ENCODE measurements around the gene CFAP90. TPM values are rescaled to one million over a fixed set of nuclear protein-coding genes. Genes with fewer than 3 reads are reported as not detected.

The CFAP90 gene
- total RNA-seq (2014; rRNA removed; shearing (Covaris generic)) = 0.18 TPM in 1 of 2 replicates, not detected in the other

GRCh38 chr5:7850395-7851239, at the start of gene CFAP90:
Gene CFAP90, minus strand, starts transcription at chr5:7851133. Its CDS starts 112 bp downstream, at chr5:7851021.
- peak; percentile 50 for DNase-seq (ENCODE audit: low read depth)

- peak; percentile 60 for DNase-seq (ENCODE audit: low read depth)
Measured at GRCh38 chr5:7897014-7897600, 46.2 kb upstream of the CFAP90 start.

GRCh38 chr5:7894860-7895259, 43.9 kb upstream of the CFAP90 start:
- no peak for DNase-seq (ENCODE audit: low read depth)

- no peak for DNase-seq (ENCODE audit: low read depth)
Measured at GRCh38 chr5:7894439-7894838, 43.5 kb upstream of the CFAP90 start.

GRCh38 chr5:7888901-7889300, 38.0 kb upstream of the CFAP90 start:
- no peak for DNase-seq (ENCODE audit: low read depth)

- DNase-seq (ENCODE audit: low read depth) = no peak
Measured at GRCh38 chr5:7886849-7887475, 36.0 kb upstream of the CFAP90 start.

- no peak for DNase-seq (ENCODE audit: low read depth)
Measured at GRCh38 chr5:7884491-7885267, 33.7 kb upstream of the CFAP90 start.

- no peak for DNase-seq (ENCODE audit: low read depth)
Measured at GRCh38 chr5:7882926-7883325, 32.0 kb upstream of the CFAP90 start.

GRCh38 chr5:7881816-7882215, 30.9 kb upstream of the CFAP90 start:
- DNase-seq (ENCODE audit: low read depth) = no peak

- no peak for DNase-seq (ENCODE audit: low read depth)
Measured at GRCh38 chr5:7881091-7881490, 30.2 kb upstream of the CFAP90 start.

GRCh38 chr5:7878381-7878873, 27.5 kb upstream of the CFAP90 start:
- no peak for DNase-seq (ENCODE audit: low read depth)

- no peak for DNase-seq (ENCODE audit: low read depth)
Measured at GRCh38 chr5:7877851-7878250, 26.9 kb upstream of the CFAP90 start.

GRCh38 chr5:7876867-7877266, 25.9 kb upstream of the CFAP90 start:
- DNase-seq (ENCODE audit: low read depth) = peak; percentile 65

GRCh38 chr5:7875151-7875550, 24.2 kb upstream of the CFAP90 start:
- DNase-seq (ENCODE audit: low read depth) = no peak

GRCh38 chr5:7874639-7875038, 23.7 kb upstream of the CFAP90 start:
- no peak for DNase-seq (ENCODE audit: low read depth)

GRCh38 chr5:7873216-7873615, 22.3 kb upstream of the CFAP90 start:
- no peak for DNase-seq (ENCODE audit: low read depth)

GRCh38 chr5:7872517-7873130, 21.7 kb upstream of the CFAP90 start:
- no peak for DNase-seq (ENCODE audit: low read depth)

- no peak for DNase-seq (ENCODE audit: low read depth)
Measured at GRCh38 chr5:7871653-7872052, 20.7 kb upstream of the CFAP90 start.

GRCh38 chr5:7869474-7870136, 18.7 kb upstream of the CFAP90 start:
- DNase-seq (ENCODE audit: low read depth) = peak; percentile 29

GRCh38 chr5:7868773-7869473, 18.0 kb upstream of the CFAP90 start, which contains the start of the genes FASTKD3 and MTRR:
Gene FASTKD3, minus strand, starts transcription at chr5:7869031. Its CDS starts 948 bp downstream, at chr5:7868083.
Gene MTRR, plus strand, starts transcription at chr5:7869148. Its CDS starts 1,647 bp downstream, at chr5:7870795.
- peak; percentile 96 for DNase-seq (ENCODE audit: low read depth)
